Subcutaneous adipose tissue (tissue), 4 donors: ENCODE data around the gene GRM3. TPM values are rescaled to one million over a fixed set of nuclear protein-coding genes. Genes with fewer than 3 reads are reported as not detected.

Source experiments
- CTCF ChIP-seq: fragments of 450-650 bp; IDR thresholded peaks from one replicate; pipeline ENCODE4 v1.5.1; 2016; ENCODE audit warnings: low read depth, mild to moderate bottlenecking, control low read depth, antibody characterized with exemption, moderate library complexity
- total RNA-seq, 4 donors: library from RNA; depleted of rRNA; stranded (reverse); fragments of >200 nt; gene quantifications; one replicate each; pipeline ENCODE4 v1.1.0, GENCODE V29; 2016

The GRM3 gene
- total RNA-seq, 4 donors from 2014 or later: not detected

- no peak for TF ChIP-seq CTCF
Observed at GRCh38 chr7:86768967-86769760, 125.5 kb downstream of the GRM3 start.

- TF ChIP-seq CTCF: no peak
Observed at GRCh38 chr7:86773309-86773708, 129.6 kb downstream of the GRM3 start.

GRCh38 chr7:86775203-86775602 lies 131.5 kb downstream of the GRM3 start:
- TF ChIP-seq CTCF: no peak

GRCh38 chr7:86776136-86776535 lies 132.4 kb downstream of the GRM3 start:
- no peak for TF ChIP-seq CTCF

- TF ChIP-seq CTCF: no peak
Observed at GRCh38 chr7:86778271-86778670, 134.6 kb downstream of the GRM3 start.

GRCh38 chr7:86784765-86785164 lies 141.1 kb downstream of the GRM3 start:
- TF ChIP-seq CTCF: no peak

- no peak for TF ChIP-seq CTCF
Observed at GRCh38 chr7:86785641-86786040, 141.9 kb downstream of the GRM3 start.
